NCI-H1092 treated with DMSO at 0.1 percent for 48 hours (cell line): ENCODE data around the gene ZSWIM4.
"Not testable (repeated sequence)": the region's sequence is repeated elsewhere in the genome, so short reads cannot be mapped to it uniquely, and the experiment has no call there.

Experiments used
- DNase-seq: peaks from one replicate; lab custom pipeline; 2025; lab: John Stamatoyannopoulos, UW

Gene ZSWIM4

DNA sequence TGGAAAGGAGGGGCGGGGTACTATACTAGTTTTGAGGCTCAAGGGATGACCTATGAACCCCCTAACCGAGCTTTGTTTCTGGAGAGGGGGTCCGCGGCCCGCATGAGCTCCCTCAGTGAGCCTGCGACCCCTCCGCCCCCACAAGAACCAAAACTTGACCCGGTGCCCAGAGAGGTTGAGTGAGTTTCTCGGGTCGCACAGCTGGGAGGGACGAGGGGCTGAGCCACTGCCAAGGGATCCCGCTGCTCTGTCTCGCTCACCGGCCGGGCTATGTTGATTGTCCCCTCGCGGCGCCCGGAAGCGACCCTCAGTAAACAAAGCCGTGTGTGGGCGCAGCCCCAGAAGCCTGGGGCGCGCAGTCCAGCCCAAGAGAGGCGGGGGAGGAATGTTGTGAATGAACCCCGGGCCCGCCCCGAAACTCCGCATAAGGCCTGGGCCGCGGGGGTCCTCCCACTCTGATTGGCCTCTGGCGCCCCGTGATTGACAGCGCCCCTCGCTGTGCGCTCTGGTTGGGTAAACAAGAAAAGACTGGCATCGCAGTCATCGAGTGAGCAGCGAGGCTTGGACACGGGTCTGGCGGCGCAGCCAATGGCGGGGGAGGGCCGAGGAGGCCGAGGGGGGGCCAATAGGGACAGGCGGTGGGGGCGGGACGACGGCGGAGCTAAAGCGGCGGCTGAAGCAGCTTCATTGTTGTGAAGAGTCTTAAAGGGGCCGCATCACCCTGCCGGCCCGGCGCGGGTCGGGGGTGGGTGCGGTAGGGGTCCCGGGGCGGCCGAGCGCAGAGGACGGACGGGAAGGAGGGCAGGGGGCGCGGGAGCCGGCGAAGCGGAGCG, at the start of gene ZSWIM4:
ZSWIM4 (plus strand) TSS at position 687 of the 833 bp plus-strand sequence. CDS start 206 bp downstream, outside the sequence.
- peak; percentile 99 for DNase-seq

GRCh38 chr19:13747098-13747453, 48.2 kb upstream of the ZSWIM4 start:
- DNase-seq: no peak

- no peak for DNase-seq
Measured at GRCh38 chr19:13748169-13748828, 46.9 kb upstream of the ZSWIM4 start.

DNA sequence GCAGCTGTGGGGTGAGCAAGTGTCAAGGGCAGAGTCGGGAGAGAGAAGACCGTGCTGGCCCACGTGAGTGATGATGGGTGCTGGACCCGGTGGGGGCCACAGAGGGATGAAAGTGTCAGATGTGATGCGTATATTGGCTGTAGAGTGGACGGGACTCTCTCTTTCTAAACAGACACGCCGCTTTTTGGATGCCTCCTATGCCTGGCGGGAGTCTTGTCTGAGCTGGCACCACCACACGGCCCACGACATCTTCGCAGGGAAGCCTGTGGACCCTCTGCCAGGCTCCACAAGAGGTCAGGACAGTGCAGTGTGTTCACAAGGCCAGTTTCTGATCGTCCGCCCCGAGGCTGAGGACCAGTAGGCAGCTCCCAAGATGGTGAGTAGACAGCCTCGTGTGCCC, 43.8 kb upstream of the ZSWIM4 start:
- no peak for DNase-seq

DNA sequence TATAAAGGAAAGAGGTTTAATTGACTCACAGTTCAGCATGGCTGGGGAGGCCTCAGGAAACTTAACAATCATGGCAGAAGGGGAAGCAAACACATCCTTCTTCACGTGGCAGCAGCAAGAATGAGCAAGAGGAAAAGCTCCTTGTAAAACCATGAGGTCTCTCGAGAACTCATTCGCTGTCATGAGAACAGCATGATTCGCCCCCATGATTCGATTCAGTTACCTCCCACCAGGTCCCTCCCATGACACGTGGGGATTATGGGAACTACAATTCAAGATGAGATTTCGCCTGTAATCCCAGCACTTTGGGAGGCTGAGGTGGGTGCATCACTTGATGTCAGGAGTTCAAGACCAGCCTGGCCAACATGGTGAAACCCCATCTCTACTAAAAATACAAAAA, 41.6 kb upstream of the ZSWIM4 start:
- not testable (repeated sequence) for DNase-seq

- no peak for DNase-seq
Measured at GRCh38 chr19:13756210-13756609, 39.0 kb upstream of the ZSWIM4 start.

DNA sequence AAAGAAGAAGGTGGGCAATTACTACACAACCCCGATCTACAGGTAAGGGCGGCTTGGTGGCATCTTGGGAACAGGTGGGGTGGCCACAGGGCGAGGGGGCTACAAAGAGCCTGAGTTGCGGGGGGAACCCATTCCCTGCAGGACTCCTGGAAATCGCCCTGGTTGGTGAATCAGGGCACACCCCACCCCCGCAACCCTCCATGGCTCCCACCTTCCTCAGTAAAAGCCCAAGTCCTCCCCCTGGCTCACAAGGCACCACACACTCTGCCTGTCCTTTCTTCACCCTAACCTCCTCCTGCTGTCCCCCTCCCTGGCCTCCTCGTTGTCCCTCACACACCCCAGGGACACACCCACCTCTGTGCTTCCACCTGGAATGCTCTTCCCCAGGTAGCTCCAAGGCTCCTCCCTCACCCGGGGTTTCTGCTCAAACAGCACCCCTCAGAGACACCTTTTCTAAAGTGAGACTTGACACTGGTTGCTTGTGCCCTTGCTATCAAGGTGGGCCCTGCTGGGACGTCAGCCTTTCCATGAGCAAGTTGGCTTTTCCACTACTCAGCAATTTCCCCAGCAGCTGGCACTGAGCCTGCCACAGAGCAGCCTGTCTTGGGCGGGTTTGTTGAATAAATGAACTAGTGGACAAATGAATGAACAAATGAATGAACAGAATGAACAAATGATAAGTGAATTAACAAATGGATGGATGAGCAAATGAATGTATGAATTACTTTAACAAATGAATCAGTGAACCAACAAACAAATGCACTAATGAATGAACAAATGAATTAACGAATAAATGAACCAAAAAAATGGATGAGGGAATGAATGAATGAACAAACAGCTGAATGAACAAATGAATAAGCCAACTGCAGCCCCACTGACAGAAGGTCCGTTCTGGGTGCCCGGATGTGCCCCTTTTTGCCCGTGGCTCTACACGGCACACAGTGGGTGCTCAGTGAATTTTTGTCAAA, 37.2 kb upstream of the ZSWIM4 start:
- DNase-seq: no peak

GRCh38 chr19:13758795-13759194, 36.4 kb upstream of the ZSWIM4 start:
- no peak for DNase-seq

GRCh38 chr19:13761423-13761822, 33.8 kb upstream of the ZSWIM4 start:
- DNase-seq: no peak

- no peak for DNase-seq
Measured at GRCh38 chr19:13762635-13763235, 32.5 kb upstream of the ZSWIM4 start.

DNA sequence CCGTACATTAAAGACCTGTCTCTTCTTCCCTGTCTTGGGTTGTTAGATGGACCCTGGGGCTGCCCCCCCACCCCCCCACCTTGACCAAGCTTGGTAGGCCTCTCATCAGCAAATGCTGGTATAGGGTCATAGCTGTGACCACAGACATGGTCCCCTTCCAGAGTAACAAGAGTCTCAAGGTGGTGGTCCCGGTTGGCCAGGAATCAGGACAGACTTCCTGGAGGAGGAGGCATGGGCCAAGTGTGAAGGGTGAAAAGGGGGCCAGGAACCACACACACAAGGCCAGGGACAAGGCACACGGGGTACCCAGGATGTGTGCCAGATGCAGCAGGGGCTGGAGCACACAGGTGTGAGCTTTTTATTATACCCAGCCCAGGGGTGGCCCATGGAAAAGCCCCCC, 32.0 kb upstream of the ZSWIM4 start:
- no peak for DNase-seq

DNA sequence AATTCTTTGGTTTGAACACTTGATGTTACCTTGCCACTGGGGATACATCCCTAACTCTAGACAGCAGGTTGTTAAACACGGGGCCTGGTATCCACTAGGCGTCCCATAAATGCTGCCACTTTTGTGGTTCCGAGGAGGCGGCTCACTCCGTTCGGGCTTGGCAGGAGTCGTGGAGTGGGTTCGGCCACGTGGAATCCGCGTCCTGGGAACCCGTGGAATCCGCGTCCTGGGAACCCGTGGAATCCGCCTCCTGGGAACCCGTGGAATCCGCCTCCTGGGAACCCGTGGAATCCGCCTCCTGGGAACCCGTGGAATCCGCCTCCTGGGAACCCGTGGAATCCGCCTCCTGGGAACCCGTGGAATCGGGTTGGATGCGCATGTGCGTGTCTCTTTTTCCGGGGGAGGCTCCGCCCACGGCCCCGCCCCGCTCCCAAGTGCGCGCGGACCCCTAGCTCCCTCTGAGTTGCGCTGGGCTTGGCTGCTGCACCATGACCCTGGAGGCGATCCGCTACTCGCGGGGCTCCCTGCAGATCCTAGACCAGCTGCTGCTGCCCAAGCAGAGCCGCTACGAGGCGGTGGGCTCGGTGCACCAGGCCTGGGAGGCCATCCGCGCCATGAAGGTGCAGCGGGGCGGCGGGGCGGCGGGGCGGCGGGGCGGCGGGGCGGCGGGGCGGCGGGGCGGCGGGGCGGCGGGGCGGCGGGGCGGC, 31.0 kb upstream of the ZSWIM4 start, which contains the start of gene MRI1:
MRI1 (plus strand) TSS at position 422 of the 707 bp plus-strand sequence; CDS start at position 489, 67 bp downstream.
- peak; percentile 71 for DNase-seq

- DNase-seq: peak; percentile 19
Measured at GRCh38 chr19:13764821-13765394, 30.3 kb upstream of the ZSWIM4 start.

- DNase-seq: no peak
Measured at GRCh38 chr19:13765395-13766094, 29.7 kb upstream of the ZSWIM4 start.

GRCh38 chr19:13766095-13766481, 29.2 kb upstream of the ZSWIM4 start:
- DNase-seq: no peak

- DNase-seq: no peak
Measured at GRCh38 chr19:13768510-13768909, 26.7 kb upstream of the ZSWIM4 start.

DNA sequence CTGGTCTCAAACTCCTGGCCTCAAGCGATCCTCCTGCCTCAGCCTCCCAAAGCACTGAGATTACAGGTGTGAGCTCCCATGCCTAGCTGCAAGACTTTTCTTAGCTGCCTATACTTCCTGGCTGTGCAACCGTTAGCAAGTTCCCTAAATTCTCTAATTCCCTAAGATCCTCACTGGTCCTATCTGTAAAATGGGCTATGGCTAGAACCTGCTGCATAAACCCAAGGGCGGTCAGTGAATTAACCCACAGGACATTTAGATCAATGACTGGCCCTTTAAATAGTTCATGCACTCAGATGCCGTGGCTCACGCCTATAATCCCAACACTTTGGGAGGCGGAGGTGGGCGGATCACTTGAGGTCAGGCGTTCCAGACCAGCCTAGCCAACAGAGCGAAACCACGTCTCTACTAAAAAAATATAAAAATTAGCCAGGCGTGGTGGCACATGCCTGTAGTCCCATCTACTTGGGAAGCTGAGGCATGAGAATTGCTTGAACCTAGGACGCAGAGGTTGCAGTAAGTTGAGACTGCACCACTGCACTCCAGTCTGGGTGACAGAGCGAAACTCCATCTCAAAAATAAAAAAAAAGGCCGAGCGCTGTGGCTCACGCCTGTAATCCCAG, 25.1 kb upstream of the ZSWIM4 start:
- DNase-seq: no peak

DNA sequence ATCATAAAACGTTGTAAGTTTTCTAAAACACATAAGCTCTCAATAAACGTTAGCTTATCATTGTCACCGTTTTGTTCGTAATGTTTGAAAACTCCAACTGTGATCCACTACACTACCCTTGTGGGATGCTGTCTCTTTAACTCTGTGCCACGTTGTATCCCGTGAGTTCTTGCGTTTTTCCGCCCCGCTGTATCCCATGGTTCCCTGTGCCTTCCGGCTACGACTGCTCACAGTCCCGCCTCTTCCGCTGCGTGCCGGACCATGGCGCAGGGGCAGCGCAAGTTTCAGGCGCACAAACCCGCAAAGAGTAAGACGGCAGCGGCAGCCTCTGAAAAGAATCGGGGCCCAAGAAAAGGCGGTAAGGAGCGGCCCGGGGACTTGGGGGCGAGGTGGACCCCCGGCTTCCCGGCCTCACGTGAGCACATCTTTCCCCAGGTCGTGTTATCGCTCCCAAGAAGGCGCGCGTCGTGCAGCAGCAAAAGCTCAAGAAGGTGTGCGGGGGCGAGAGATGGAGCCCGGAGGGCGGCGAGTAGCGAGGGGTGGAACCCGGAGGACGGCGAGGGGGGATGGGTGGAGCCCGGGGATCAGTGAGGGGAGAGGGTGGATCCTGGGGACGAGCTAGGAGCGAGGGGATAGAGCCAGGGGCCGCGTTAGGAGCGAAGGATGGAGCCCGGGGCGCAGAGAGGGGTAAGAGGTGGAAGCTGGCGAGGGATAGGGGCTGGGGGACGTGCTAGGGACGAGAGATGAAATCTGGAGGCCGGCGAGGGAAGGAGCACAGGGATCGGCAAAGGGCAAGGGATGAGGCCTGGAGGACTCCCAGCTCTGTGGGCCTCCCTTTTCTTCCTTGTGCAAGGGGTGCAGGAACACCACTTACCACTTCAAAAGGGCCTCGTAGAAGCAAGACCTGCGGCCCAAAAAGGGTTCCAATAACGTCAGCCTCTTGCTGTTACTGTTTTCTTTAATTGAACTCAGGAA, 20.7 kb upstream of the ZSWIM4 start, which contains the start of gene C19orf53:
C19orf53 (plus strand) TSS at position 240 of the 975 bp plus-strand sequence; CDS start at position 262, 22 bp downstream.
- peak; percentile 89 for DNase-seq
